Measurements from ENCODE around the gene PRKAR2B.

PRKAR2B gene

GRCh38 chr7:107160389-107160788 is 115.9 kb downstream of the PRKAR2B start:
- no peaks in the 10 kb centered on the region for H3K27me3 ChIP-seq (replicated peaks; ENCODE audit: control insufficient read depth, insufficient read depth, low read length)
- H3K36me3 ChIP-seq (ENCODE audit: control insufficient read depth, insufficient read depth, low read length): no peaks in the 10 kb centered on the region
- DNase-seq (ENCODE audit: extremely low read depth, insufficient read length): no peak
- no peak overlapping the region for H3K4me3 ChIP-seq (replicated peaks; ENCODE audit: low read depth, low read length)
- TF ChIP-seq CTCF (IDR thresholded peaks at IDR 0.05; ENCODE audit: insufficient read depth, low read length, poor library complexity, severe bottlenecking): no peak

GRCh38 chr7:107161415-107161814 is 116.9 kb downstream of the PRKAR2B start:
- Histone ChIP-seq H3K36me3 (ENCODE audit: control insufficient read depth, insufficient read depth, low read length) (no peaks in the 10 kb centered on the region), H3K4me3 (replicated peaks; ENCODE audit: low read depth, low read length) (no peak overlapping the region), H3K27me3 (replicated peaks; ENCODE audit: control insufficient read depth, insufficient read depth, low read length) (no peaks in the 10 kb centered on the region)
- DNase-seq (ENCODE audit: extremely low read depth, insufficient read length): no peak
- TF ChIP-seq CTCF (IDR thresholded peaks at IDR 0.05; ENCODE audit: insufficient read depth, low read length, poor library complexity, severe bottlenecking): no peak

- no peaks in the 10 kb centered on the region for H3K36me3 ChIP-seq (ENCODE audit: control insufficient read depth, insufficient read depth, low read length)
- no peak for DNase-seq (ENCODE audit: extremely low read depth, insufficient read length)
- TF ChIP-seq CTCF (IDR thresholded peaks at IDR 0.05; ENCODE audit: insufficient read depth, low read length, poor library complexity, severe bottlenecking): no peak
- no peaks in the 10 kb centered on the region for H3K27me3 ChIP-seq (replicated peaks; ENCODE audit: control insufficient read depth, insufficient read depth, low read length)
- no peak overlapping the region for H3K4me3 ChIP-seq (replicated peaks; ENCODE audit: low read depth, low read length)
Measured at GRCh38 chr7:107162475-107162874, 118.0 kb downstream of the PRKAR2B start.

GRCh38 chr7:107164092-107164491 is 119.6 kb downstream of the PRKAR2B start:
- TF ChIP-seq CTCF (IDR thresholded peaks at IDR 0.05; ENCODE audit: insufficient read depth, low read length, poor library complexity, severe bottlenecking): no peak
- no peak overlapping the region for H3K4me3 ChIP-seq (replicated peaks; ENCODE audit: low read depth, low read length)
- no peaks in the 10 kb centered on the region for H3K36me3 ChIP-seq (ENCODE audit: control insufficient read depth, insufficient read depth, low read length)
- H3K27me3 ChIP-seq (replicated peaks; ENCODE audit: control insufficient read depth, insufficient read depth, low read length): no peaks in the 10 kb centered on the region
- no peak for DNase-seq (ENCODE audit: extremely low read depth, insufficient read length)

- Histone ChIP-seq H3K36me3 (ENCODE audit: control insufficient read depth, insufficient read depth, low read length) (no peaks in the 10 kb centered on the region), H3K4me3 (replicated peaks; ENCODE audit: low read depth, low read length) (no peak overlapping the region), H3K27me3 (replicated peaks; ENCODE audit: control insufficient read depth, insufficient read depth, low read length) (no peaks in the 10 kb centered on the region)
- TF ChIP-seq CTCF (IDR thresholded peaks at IDR 0.05; ENCODE audit: insufficient read depth, low read length, poor library complexity, severe bottlenecking): no peak
- no peak for DNase-seq (ENCODE audit: extremely low read depth, insufficient read length)
Measured at GRCh38 chr7:107165341-107165740, 120.8 kb downstream of the PRKAR2B start.

- Histone ChIP-seq H3K27me3 (replicated peaks; ENCODE audit: control insufficient read depth, insufficient read depth, low read length) (no peaks in the 10 kb centered on the region), H3K36me3 (ENCODE audit: control insufficient read depth, insufficient read depth, low read length) (no peaks in the 10 kb centered on the region), H3K4me3 (replicated peaks; ENCODE audit: low read depth, low read length) (peak overlapping the region; percentile 66)
- no peak for DNase-seq (ENCODE audit: extremely low read depth, insufficient read length)
- no peak for TF ChIP-seq CTCF (IDR thresholded peaks at IDR 0.05; ENCODE audit: insufficient read depth, low read length, poor library complexity, severe bottlenecking)
Measured at GRCh38 chr7:107166736-107167426, 122.4 kb downstream of the PRKAR2B start.
